Caki2 (cell line): Measurements from ENCODE around the gene FAM83G. TPM values are rescaled to one million over a fixed set of nuclear protein-coding genes. Genes with fewer than 3 reads are reported as not detected.

Source experiments
- DNase-seq: peaks from one replicate; pipeline ENCODE4 v3.0.0-alpha.2; 2015; ENCODE audit warnings: low read depth
- in situ Hi-C: cut with HindIII; loops from 2 replicates; pipeline ENCODE4 v1.10.0; 2016; ENCODE audit warnings: low sequenced_read_pairs, low pct_unique_long_range_greater_than_20kb, mixed read lengths
- total RNA-seq: library from RNA; depleted of rRNA; stranded (reverse); fragments of >200 nt; shearing (Covaris generic); gene quantifications from 2 replicates; pipeline ENCODE4 v1.2.3, GENCODE V29; 2014; ENCODE audit warnings: low replicate concordance

The FAM83G gene
- total RNA-seq, 1 experiment from 2014 or later, result 16.9 TPM

GRCh38 chr17:18997650-18998196 is 6.8 kb downstream of the FAM83G start:
- DNase-seq, result no peak
- in situ Hi-C loops, result no loop called here

- no peak for DNase-seq
- in situ Hi-C loops, result no loop called here
These were observed 8.1 kb downstream of the FAM83G start for GRCh38 chr17:18996458-18996857.

DNA sequence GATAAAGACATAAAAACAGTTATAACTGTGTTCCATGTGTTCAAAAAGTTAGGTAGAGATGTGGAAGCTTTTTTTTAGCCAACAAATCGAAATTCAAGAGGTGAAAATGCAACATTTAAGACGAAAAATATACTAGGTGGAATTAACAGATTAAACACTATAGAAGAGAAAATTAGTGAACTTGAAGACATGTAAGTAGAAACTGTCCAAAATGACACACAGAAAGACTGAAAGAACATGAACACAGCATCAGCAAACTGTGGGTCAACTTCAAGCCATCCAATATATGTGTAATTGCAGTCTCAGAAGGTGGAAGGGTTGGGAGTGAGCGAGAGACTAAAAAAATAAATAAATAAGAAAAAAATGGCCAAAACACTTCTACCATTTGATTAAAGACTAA is 9.3 kb downstream of the FAM83G start:
- no peak for DNase-seq
- in situ Hi-C loops, result no loop called here

GRCh38 chr17:18994631-18995030 is 9.9 kb downstream of the FAM83G start:
- in situ Hi-C loops, result no loop called here
- DNase-seq, result no peak

DNA sequence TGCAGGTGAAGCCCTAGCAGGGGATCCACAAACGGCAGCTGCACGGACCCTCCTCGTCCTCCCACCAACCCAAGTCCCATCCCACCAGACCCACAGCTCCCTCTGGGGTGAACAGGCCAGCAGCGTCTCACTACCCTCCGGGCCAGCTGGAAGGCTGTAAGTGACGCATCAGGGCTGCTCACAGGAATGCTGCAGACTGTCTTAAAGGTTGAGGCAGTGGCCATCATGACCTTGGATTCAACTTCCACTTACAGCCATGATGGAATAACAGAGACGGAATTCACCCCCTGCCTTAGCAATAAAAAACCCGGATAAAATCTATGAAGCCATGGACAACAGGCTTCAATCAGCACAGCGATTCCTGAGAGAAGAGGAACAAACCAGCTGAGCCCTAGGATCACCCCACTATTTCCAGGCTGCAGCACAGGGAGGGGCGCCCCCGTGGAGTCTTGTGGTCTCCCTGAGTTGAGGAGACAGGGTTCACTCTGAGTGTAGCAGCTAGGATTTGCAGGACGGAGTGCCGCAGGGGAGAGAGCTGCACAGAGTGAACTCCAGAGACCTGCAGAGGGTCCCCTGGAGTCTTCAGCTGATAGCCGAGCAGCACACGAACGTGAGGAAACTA is 10.5 kb downstream of the FAM83G start:
- no peak for DNase-seq
- in situ Hi-C loops, result no loop called here

GRCh38 chr17:18992454-18993130 is 12.0 kb downstream of the FAM83G start:
- in situ Hi-C loops, result no loop called here
- DNase-seq, result no peak

DNA sequence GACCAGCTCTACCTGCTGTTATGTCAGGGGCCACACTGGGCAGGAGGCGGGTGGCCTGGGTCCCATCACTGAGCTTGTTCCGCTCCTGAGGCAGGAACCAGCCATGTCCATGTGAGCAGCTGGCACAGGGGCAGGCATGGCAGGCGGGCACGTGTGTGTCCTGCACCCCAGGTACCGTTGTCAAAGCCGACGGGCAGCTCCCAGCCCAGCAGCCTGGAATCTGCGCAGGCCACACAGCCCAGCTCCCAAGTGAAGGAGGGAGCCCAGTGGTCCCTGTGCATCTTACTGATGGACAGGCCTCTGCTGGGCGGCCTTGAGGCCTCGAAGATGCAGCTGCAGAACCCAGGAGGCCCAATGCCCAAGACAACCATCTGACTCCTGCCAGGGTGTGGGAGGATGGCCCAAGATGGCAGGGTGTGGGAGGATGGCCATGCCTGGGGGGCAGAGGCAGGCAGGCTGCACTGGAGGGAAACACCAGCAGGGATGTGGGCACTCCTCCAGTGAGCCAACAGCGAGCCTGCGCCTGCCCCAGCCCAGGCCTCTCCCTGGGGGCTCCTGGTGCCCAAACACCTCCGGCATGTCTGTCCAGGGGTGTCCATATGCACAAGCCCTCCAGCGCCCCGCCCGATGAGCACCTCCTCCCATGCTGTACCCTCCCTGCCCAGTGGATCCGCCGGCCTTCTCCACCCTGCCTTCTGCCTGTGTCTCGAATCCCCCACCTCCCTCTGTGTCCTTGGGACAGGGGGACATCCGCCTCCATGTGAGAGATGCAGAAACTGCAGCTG is 12.8 kb downstream of the FAM83G start:
- in situ Hi-C loops, result no loop called here
- no peak for DNase-seq

GRCh38 chr17:18990331-18990730 is 14.2 kb downstream of the FAM83G start:
- DNase-seq, result no peak
- in situ Hi-C loops, result no loop called here

- DNase-seq, result peak; percentile 59
- in situ Hi-C loops, result no loop called here
These were observed 15.9 kb downstream of the FAM83G start for GRCh38 chr17:18988546-18989173.

DNA sequence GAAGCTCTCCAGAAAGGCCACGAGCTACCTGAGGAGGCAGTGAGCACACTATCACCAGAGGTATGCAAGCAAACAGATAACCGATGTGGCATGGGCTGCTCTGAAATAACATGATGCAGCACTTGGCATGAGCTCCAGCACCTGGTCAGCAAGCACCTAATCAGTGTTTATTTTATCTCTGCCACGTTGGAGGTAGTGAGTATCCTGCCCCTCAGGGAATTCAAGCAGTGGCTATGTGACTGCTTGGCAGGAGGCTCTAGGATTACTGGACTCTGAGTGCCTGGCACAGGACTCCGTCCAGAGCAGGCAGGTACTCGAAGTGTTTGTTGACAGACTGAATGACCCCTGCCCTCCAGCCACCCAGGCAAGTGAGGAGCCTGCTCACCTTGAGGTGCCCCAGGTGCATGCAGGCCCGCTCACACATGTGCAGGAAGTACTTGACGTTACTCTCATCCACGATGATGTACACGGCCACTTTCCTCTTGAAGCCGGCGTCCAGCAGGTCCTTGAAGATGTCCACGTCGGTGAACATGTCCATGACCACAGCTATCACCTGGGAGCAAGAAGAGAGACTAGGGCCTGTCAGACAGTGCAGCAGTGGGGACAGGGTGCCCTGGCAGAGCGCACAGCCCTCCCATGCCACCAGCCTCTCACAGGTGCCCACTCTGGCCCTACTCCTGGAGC is 16.6 kb downstream of the FAM83G start:
- DNase-seq, result no peak
- in situ Hi-C loops, result no loop called here

DNA sequence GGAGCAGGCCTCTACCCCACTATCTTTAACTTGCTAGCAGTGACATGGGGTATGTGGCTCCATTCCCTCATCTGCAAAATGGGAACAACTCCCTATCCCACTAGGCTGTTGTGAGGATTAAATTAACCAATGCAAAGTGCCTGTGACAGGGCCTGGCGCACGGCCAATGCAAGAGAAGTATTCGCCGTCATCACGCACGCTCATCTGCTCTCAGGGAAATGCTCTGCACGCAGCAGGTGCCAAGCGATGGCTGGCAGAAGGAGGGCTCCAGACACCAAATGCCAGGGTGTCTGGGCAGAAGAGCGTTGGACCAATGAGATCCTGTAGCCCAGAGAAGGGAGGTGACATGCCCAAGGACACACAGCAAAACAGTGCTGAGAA is 17.3 kb downstream of the FAM83G start:
- in situ Hi-C loops, result no loop called here
- no peak for DNase-seq

DNA sequence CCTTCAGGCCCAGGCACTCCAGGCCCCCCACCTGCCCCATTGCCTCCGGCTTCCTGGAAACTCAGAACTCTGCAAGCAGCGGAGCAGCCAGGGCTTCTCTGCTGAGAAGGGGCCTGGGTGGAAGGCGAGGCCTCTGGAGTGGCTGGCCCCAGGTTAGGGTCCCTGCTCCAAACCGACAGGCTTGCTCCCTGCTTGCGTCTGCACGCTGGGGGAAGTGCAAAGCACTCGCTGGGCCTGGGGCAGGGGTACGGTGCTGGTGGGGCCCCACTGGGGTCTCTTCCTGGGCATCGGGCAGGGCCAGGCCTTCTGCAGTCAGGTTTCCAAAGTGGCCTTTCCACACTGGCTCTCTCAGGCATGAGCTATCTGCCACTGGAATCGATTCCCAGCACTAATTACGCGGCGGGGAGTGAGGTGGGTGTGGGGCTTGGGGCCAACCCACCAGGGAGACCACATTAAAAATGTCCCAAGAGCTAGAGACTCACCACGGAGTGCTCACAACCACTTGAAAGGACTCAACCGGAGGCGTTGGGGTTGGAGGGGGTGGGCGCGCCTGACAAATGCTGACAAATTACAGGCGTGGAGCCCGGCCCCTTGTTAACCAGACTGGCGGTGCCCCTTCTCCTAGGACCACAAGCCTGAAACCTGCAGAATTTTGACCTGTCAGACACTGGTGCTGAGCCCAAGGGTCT is 17.9 kb downstream of the FAM83G start:
- no peak for DNase-seq
- in situ Hi-C loops, result no loop called here

DNA sequence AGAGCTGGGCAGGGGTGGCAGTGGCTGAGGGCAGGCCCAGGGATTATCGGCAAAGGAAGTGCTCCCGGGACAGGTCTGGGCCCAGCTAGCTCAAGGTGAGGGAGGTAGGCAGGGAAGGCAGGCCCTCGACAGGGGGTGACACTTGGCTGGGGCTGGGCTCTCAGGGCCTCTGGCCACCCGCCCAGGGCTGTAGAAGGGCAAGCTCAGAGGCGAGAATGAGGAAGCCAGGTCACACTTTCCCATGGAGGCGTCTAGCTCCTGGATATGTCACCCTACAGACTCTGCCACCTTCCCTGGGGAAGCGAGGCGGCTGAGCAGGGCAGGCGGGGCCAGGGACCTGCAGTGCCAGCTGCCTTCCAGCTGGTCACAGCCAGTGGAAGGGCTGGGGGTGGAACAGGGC is 19.1 kb downstream of the FAM83G start:
- no peak for DNase-seq
- in situ Hi-C loops, result no loop called here

- in situ Hi-C loops, result no loop called here
- no peak for DNase-seq
These were observed 20.1 kb downstream of the FAM83G start for GRCh38 chr17:18984273-18985114.

DNA sequence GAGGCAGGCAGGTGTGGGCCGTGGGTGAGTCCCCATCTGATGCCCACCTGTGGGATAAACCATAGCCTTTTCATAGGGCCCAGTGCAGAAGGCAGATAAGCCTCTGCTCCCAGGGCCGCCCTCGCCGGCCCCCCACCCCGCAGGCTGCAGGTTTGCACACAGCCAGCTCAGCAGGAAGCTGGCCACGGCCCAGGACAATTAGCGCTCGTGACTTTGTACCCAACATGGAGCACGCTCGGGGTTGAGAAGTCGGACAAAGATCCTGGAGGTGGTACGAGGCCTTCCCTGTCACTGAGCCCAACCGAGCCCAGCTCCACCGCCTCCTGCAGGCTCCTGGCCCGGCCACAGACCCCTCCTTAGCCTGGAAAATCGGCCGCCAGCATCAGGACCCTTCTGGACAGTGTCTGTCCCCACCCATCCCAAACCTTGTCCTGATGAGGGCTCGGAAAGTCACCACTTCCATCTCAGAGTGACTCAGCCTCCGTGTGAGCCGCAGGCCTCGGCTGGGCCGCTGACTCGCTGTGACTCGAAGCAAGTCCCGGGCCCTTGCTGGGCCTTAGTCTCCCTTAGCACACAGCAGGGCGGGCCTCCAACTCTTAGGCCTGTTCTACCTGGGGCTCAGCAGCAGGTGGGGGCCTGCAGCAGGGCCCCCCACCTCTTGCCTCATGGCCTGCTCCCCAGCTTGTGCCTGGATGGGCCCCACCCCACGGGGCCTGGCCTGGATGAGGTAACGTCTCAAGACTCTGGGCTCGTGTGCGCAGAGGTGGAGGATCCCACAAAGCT is 22.7 kb downstream of the FAM83G start:
- DNase-seq, result peak; percentile 58
- in situ Hi-C loops, result no loop called here

DNA sequence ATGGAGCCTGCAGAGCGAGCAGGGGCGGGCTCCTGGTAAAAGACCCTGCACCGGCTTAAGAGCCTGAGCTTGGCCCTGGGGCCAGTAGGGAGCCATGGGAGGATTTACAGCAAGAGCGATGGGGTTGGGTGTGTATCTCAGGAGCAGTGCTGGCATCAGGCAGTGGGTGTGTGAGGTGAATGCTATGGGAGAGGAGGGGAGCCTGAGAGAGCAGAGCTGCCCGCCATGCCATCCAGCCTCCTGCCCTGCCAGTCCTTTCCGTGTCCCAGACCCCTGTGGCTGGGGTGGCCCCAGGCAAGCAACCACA is 23.3 kb downstream of the FAM83G start:
- in situ Hi-C loops, result no loop called here
- DNase-seq, result no peak
